ENCODE data around the gene RHEB. TPM values are rescaled to one million over a fixed set of nuclear protein-coding genes. Genes with fewer than 3 reads are reported as not detected.

Gene RHEB
- total and polyA plus RNA-seq, 2 donors (not counting 1 experiment from before 2014, with no cell fraction given): 9.3 to 40.3 TPM

GRCh38 chr7:151429560-151430331 lies 89.9 kb downstream of the RHEB start:
- Mint-ChIP-seq H3K9me3 (ENCODE audit: insufficient read depth) (no peaks in the 10 kb centered on the region), H3K4me3 (no peak overlapping the region), H3K27me3 (peaks cover 18% of the 10 kb centered on the region), H3K4me1 (peaks cover 16% of the 10 kb centered on the region), H3K27ac (no peak overlapping the region)
- Histone ChIP-seq H3K27me3 (replicated peaks in 1 of 4; ENCODE audit: control extremely low read depth in 1 of 4, control insufficient read depth in 3 of 4, insufficient read depth in 4 of 4, low read length in 3 of 4) (peaks cover 0 to 4% (median 0%) of the 10 kb centered on the region in 4 experiments), H3K27ac (ENCODE audit: low read length in 2 of 2) (no peak overlapping the region), H3K9ac (ENCODE audit: low read length) (no peak overlapping the region), H3K4me3 (ENCODE audit: control extremely low read depth in 1 of 5, extremely low read depth in 1 of 5, insufficient read depth in 1 of 5, low read depth in 2 of 5, low read length in 4 of 5) (no peak overlapping the region), H2AFZ (ENCODE audit: insufficient read depth, low read depth, low read length, poor library complexity, severe bottlenecking) (peak overlapping the region; percentile 50), H3K4me1 (ENCODE audit: control insufficient read depth in 2 of 2, insufficient read depth in 2 of 2, low read length in 2 of 2) (peaks cover 19 to 21% of the 10 kb centered on the region in 2 donors), H3K4me2 (replicated peaks; ENCODE audit: low read depth, low read length, poor library complexity, severe bottlenecking) (peak overlapping the region; percentile 20), H3K79me2 (ENCODE audit: control insufficient read depth, insufficient read depth, low read length) (no peaks in the 10 kb centered on the region), H3K36me3 (replicated peaks in 1 of 2; ENCODE audit: control extremely low read depth in 1 of 2, control insufficient read depth in 1 of 2, extremely low read depth in 1 of 2, insufficient read depth in 2 of 2, low read length in 1 of 2) (no peaks in the 10 kb centered on the region), H4K20me1 (ENCODE audit: control insufficient read depth, insufficient read depth, low read length, poor library complexity, severe bottlenecking) (no peaks in the 10 kb centered on the region), H3K9me3 (ENCODE audit: control extremely low read depth in 1 of 3, control insufficient read depth in 2 of 3, insufficient read depth in 1 of 3, low read length in 2 of 3) (peaks cover 0 to 3% (median 0%) of the 10 kb centered on the region in 3 donors)
- CTCF ChIA-PET: interaction anchor here (0.6 to 1.3 kb wide), 3 partner anchors 18 to 329 kb away, joined by 3 to 4 read pairs (median 3); no protein-coding TSS in a partner anchor
- DNase-seq (peak; percentile 25), ATAC-seq (ENCODE audit: low read depth) (peak; percentile 21)
- no peak for TF ChIP-seq EZH2 (IDR thresholded peaks at IDR 0.05; ENCODE audit: borderline replicate concordance, insufficient read depth, low read depth, low read length, poor library complexity, severe bottlenecking)
- no peak for TF ChIP-seq CTCF (IDR thresholded peaks at IDR 0.05)
- WGBS (ENCODE audit: insufficient coverage): 4% methylated on average over 6 of the region's 10 CpGs
- intact Hi-C loops (cut with micrococcal nuclease): no loop called here
- POLR2A ChIA-PET: no interaction called here

GRCh38 chr7:151429237-151429559 lies 90.5 kb downstream of the RHEB start:
- ATAC-seq (ENCODE audit: low read depth): no peak
- Histone ChIP-seq H3K27me3 (replicated peaks in 1 of 4; ENCODE audit: control extremely low read depth in 1 of 4, control insufficient read depth in 3 of 4, insufficient read depth in 4 of 4, low read length in 3 of 4) (peaks cover 0 to 4% (median 0%) of the 10 kb centered on the region in 4 experiments), H2AFZ (ENCODE audit: insufficient read depth, low read depth, low read length, poor library complexity, severe bottlenecking) (no peak overlapping the region), H3K4me1 (ENCODE audit: control insufficient read depth in 2 of 2, insufficient read depth in 2 of 2, low read length in 2 of 2) (peaks cover 19 to 21% of the 10 kb centered on the region in 2 donors), H3K9ac (ENCODE audit: low read length) (no peak overlapping the region), H3K4me3 (ENCODE audit: control extremely low read depth in 1 of 5, extremely low read depth in 1 of 5, insufficient read depth in 1 of 5, low read depth in 2 of 5, low read length in 4 of 5) (no peak overlapping the region), H3K79me2 (ENCODE audit: control insufficient read depth, insufficient read depth, low read length) (no peaks in the 10 kb centered on the region), H3K36me3 (replicated peaks in 1 of 2; ENCODE audit: control extremely low read depth in 1 of 2, control insufficient read depth in 1 of 2, extremely low read depth in 1 of 2, insufficient read depth in 2 of 2, low read length in 1 of 2) (no peaks in the 10 kb centered on the region), H3K4me2 (replicated peaks; ENCODE audit: low read depth, low read length, poor library complexity, severe bottlenecking) (no peak overlapping the region), H3K9me3 (ENCODE audit: control extremely low read depth in 1 of 3, control insufficient read depth in 2 of 3, insufficient read depth in 1 of 3, low read length in 2 of 3) (peaks cover 0 to 3% (median 0%) of the 10 kb centered on the region in 3 donors), H4K20me1 (ENCODE audit: control insufficient read depth, insufficient read depth, low read length, poor library complexity, severe bottlenecking) (no peaks in the 10 kb centered on the region), H3K27ac (ENCODE audit: low read length in 2 of 2) (no peak overlapping the region)
- ChIA-PET CTCF (interaction anchor here (1.0 kb wide), 1 partner anchor 61 kb away, joined by 3 read pairs; no protein-coding TSS in a partner anchor), POLR2A (no interaction called here)
- intact Hi-C loops (cut with micrococcal nuclease): no loop called here
- TF ChIP-seq EZH2 (IDR thresholded peaks at IDR 0.05; ENCODE audit: borderline replicate concordance, insufficient read depth, low read depth, low read length, poor library complexity, severe bottlenecking): no peak
- no peak for TF ChIP-seq CTCF (IDR thresholded peaks at IDR 0.05)
- 89% methylated on average over 4 of the region's 5 CpGs for WGBS (ENCODE audit: insufficient coverage)
- Mint-ChIP-seq H3K27me3 (peaks cover 22% of the 10 kb centered on the region), H3K4me1 (peaks cover 16% of the 10 kb centered on the region), H3K9me3 (ENCODE audit: insufficient read depth) (no peaks in the 10 kb centered on the region), H3K27ac (no peak overlapping the region), H3K4me3 (no peak overlapping the region)
- no peak for DNase-seq
